C4-2B (cell line): Measurements from ENCODE around the gene REXO4.

ENCODE experiments used
- CTCF ChIP-seq: fragments of 450-650 bp; conservative IDR thresholded peaks from 2 replicates; pipeline ENCODE4 v1.5.1; 2017; ENCODE audit warnings: mild to moderate bottlenecking
- ZFX ChIP-seq: fragments of 450-650 bp; IDR thresholded peaks from 2 replicates; pipeline ENCODE4 v1.6.1; 2017

DNA sequence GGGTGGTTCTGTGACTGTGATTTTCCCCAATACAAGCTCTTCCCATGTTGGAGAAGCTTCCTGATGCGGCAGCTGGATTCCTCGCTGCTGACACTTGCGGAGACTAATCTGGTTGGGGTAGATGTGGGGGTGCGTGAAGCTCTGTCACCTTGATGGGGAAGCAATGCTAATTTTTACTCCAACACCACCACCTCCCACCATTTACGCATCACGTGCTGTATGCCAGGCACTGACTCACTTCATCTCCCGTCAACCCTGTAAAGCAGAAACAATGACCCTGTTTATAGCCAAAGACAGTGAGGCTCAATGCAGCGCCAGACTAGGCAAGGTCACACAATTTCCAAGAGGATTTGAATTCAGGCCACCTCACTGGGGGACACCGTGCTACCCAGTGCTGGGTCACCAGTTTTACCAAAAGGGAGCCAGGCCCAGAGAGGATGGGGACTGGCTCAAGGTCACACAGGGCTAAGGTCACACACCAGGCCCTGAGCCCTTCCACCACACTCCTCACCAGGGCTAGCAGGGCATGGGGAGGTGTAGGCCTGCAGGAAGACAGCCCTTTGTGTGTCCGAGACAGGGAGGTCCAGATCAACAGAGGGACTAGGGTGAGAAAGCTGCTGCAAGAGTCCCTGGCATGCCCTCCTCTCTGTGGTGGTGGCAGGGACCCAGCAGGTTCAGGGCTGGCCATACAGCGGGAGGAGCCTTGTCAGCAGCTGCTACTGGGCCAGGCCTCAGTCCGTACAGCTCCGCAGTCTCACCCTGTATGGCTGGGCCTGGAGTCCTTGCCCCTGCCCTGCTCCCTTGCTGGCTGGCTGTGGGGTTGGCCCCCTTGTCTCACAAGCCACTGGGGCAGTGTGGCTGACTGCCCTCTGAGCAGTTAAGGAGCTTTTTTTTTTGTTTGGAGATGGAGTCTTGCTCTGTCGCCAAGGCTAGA, 38.4 kb downstream of the REXO4 start:
- TF ChIP-seq CTCF (no peak), ZFX (no peak)
